AG04449 (cell line): Measurements from ENCODE around the gene CCDC122.

Experiments used
- CTCF ChIA-PET: fragments of 350-600 bp; formaldehyde crosslinking; extraction: SDS; loops from one replicate; lab custom pipeline; 2021; ENCODE audit warnings: antibody characterized with exemption; lab: Yijun Ruan, JAX
- POLR2A ChIA-PET: fragments of 400-600, 350-600 bp; formaldehyde crosslinking; extraction: SDS; loops from one replicate; lab custom pipeline; 2020; ENCODE audit warnings: antibody characterized with exemption, inconsistent platforms; lab: Yijun Ruan, JAX
- DNase-seq: peaks from one replicate; pipeline ENCODE4 v3.0.0-alpha.2; 2010; ENCODE audit warnings: low read depth, low spot score
- H3K4me3 ChIP-seq: 2 replicates; pipeline ENCODE4 v1.5.1; 2011; ENCODE audit warnings: low read depth, mild to moderate bottlenecking, control low read depth, low read length
- CTCF ChIP-seq: IDR thresholded peaks from one replicate; pipeline ENCODE4 v1.5.1; 2011; ENCODE audit warnings: mild to moderate bottlenecking, moderate library complexity, low read length, control low read depth, inconsistent platforms; ENCODE audit not compliant: insufficient read depth; ENCODE audit errors: missing control alignments

CCDC122 gene

GRCh38 chr13:43878892-43879754 lies at the start of gene CCDC122:
CCDC122 (minus strand) TSS chr13:43879740; CDS start chr13:43869376, 10,364 bp downstream.
- H3K4me3 ChIP-seq = peak within 1 kb of the TSS; percentile 69
- POLR2A ChIA-PET = interaction anchor here (0.7 to 1.3 kb wide), 4 partner anchors 74 to 784 kb away, joined by 3 to 4 read pairs (median 4); no protein-coding TSS in a partner anchor
- DNase-seq = no peak
- no peak for TF ChIP-seq CTCF
- CTCF ChIA-PET = interaction anchor here (1.2 to 1.7 kb wide), 3 partner anchors 11 to 795 kb away, joined by 3 to 8 read pairs (median 5); no protein-coding TSS in a partner anchor

- no peak overlapping the region for H3K4me3 ChIP-seq
- CTCF ChIA-PET = interaction anchor here (0.9 to 1.5 kb wide), 2 partner anchors 14 to 19 kb away, joined by 3 to 5 read pairs; no protein-coding TSS in a partner anchor
- POLR2A ChIA-PET = no interaction called here
- no peak for TF ChIP-seq CTCF
- no peak for DNase-seq
Measured at GRCh38 chr13:43924549-43925245, 45.2 kb upstream of the CCDC122 start.

- DNase-seq = no peak
- ChIA-PET CTCF (interaction anchor here (0.7 to 2.2 kb wide), 2 partner anchors 10 to 12 kb away, joined by 3 to 7 read pairs; no protein-coding TSS in a partner anchor), POLR2A (no interaction called here)
- no peak overlapping the region for H3K4me3 ChIP-seq
- TF ChIP-seq CTCF = no peak
Measured at GRCh38 chr13:43920965-43921674, 41.6 kb upstream of the CCDC122 start.

- no peak for DNase-seq
- TF ChIP-seq CTCF = no peak
- ChIA-PET POLR2A (no interaction called here), CTCF (interaction anchor here (1.0 to 1.6 kb wide), 2 partner anchors 10 to 13 kb away, joined by 3 to 8 read pairs; no protein-coding TSS in a partner anchor)
- no peak overlapping the region for H3K4me3 ChIP-seq
Measured at GRCh38 chr13:43918636-43919035, 39.1 kb upstream of the CCDC122 start.

GRCh38 chr13:43916828-43917227 lies 37.3 kb upstream of the CCDC122 start:
- no peak overlapping the region for H3K4me3 ChIP-seq
- TF ChIP-seq CTCF = no peak
- ChIA-PET CTCF (interaction anchor here (1.8 kb wide), 1 partner anchor 9 kb away, joined by 5 read pairs; no protein-coding TSS in a partner anchor), POLR2A (no interaction called here)
- DNase-seq = no peak
